ENCODE data around the gene GPC6. TPM values are rescaled to one million over a fixed set of nuclear protein-coding genes. Genes with fewer than 3 reads are reported as not detected.

Gene GPC6
- total RNA-seq, 2 donors from 2014 or later = 3.4 to 5.3 TPM

- intact Hi-C loops (cut with DNase I) = no loop called here
Observed at GRCh38 chr13:93468433-93468832, 241.8 kb downstream of the GPC6 start.

GRCh38 chr13:93472296-93472695, 245.7 kb downstream of the GPC6 start:
- WGBS = 96% methylated on average over 4 of the region's 7 CpGs
- Histone ChIP-seq H3K4me3 (no peak overlapping the region), H3K9me3 (no peaks in the 10 kb centered on the region), H3K27ac (no peak overlapping the region), H3K36me3 (no peaks in the 10 kb centered on the region), H3K4me1 (replicated peaks) (no peaks in the 10 kb centered on the region), H3K27me3 (replicated peaks; ENCODE audit: insufficient read depth) (no peaks in the 10 kb centered on the region)
- intact Hi-C loops (cut with DNase I) = no loop called here
- TF ChIP-seq POLR2A (IDR thresholded peaks at IDR 0.05) = no peak
- no peak for TF ChIP-seq CTCF (IDR thresholded peaks at IDR 0.05)
- TF ChIP-seq POLR2AphosphoS5 (IDR thresholded peaks at IDR 0.05) = no peak
- no peak for DNase-seq (ENCODE audit: low spot score)

More at GRCh38 chr13:93468433-93468832, 241.8 kb downstream of the GPC6 start:
- Histone ChIP-seq H3K27ac (no peak overlapping the region), H3K27me3 (replicated peaks; ENCODE audit: insufficient read depth) (no peaks in the 10 kb centered on the region), H3K4me1 (replicated peaks) (no peaks in the 10 kb centered on the region), H3K36me3 (no peaks in the 10 kb centered on the region), H3K9me3 (no peaks in the 10 kb centered on the region), H3K4me3 (no peak overlapping the region)
- DNase-seq (ENCODE audit: low spot score) = no peak
- 83% methylated on average over 1 of the region's 1 CpG for WGBS
- TF ChIP-seq POLR2AphosphoS5 (IDR thresholded peaks at IDR 0.05) = no peak
- TF ChIP-seq CTCF (IDR thresholded peaks at IDR 0.05) = no peak
- TF ChIP-seq POLR2A (IDR thresholded peaks at IDR 0.05) = no peak

GRCh38 chr13:93472814-93473296, 246.2 kb downstream of the GPC6 start:
- no peak overlapping the region for H3K27ac ChIP-seq
- no peak for DNase-seq (ENCODE audit: low spot score)
- H3K4me3 ChIP-seq = no peak overlapping the region
- no peaks in the 10 kb centered on the region for H3K9me3 ChIP-seq
- H3K4me1 ChIP-seq (replicated peaks) = no peaks in the 10 kb centered on the region
- 100% methylated on average over 1 of the region's 1 CpG for WGBS
- H3K36me3 ChIP-seq = no peaks in the 10 kb centered on the region
- intact Hi-C loops (cut with DNase I) = no loop called here
- H3K27me3 ChIP-seq (replicated peaks; ENCODE audit: insufficient read depth) = no peaks in the 10 kb centered on the region
- no peak for TF ChIP-seq CTCF (IDR thresholded peaks at IDR 0.05)
- no peak for TF ChIP-seq POLR2AphosphoS5 (IDR thresholded peaks at IDR 0.05)

GRCh38 chr13:93473441-93474270, 247.0 kb downstream of the GPC6 start:
- Histone ChIP-seq H3K36me3 (no peaks in the 10 kb centered on the region), H3K9me3 (no peaks in the 10 kb centered on the region), H3K4me3 (no peak overlapping the region), H3K27me3 (replicated peaks; ENCODE audit: insufficient read depth) (no peaks in the 10 kb centered on the region), H3K4me1 (replicated peaks) (no peaks in the 10 kb centered on the region), H3K27ac (no peak overlapping the region)
- TF ChIP-seq POLR2AphosphoS5 (IDR thresholded peaks at IDR 0.05) (no peak), CTCF (IDR thresholded peaks at IDR 0.05) (no peak), POLR2A (IDR thresholded peaks at IDR 0.05) (no peak)
- no peak for DNase-seq (ENCODE audit: low spot score)
- WGBS = 83% methylated on average over 4 of the region's 5 CpGs
- intact Hi-C loops (cut with DNase I) = no loop called here

- intact Hi-C loops (cut with DNase I) = no loop called here
- DNase-seq (ENCODE audit: low spot score) = no peak
- Histone ChIP-seq H3K36me3 (no peaks in the 10 kb centered on the region), H3K4me3 (no peak overlapping the region), H3K27me3 (replicated peaks; ENCODE audit: insufficient read depth) (no peaks in the 10 kb centered on the region), H3K9me3 (no peaks in the 10 kb centered on the region), H3K4me1 (replicated peaks) (no peaks in the 10 kb centered on the region), H3K27ac (no peak overlapping the region)
- WGBS = 20% methylated on average over 8 of the region's 8 CpGs
- TF ChIP-seq CTCF (IDR thresholded peaks at IDR 0.05) (no peak), POLR2AphosphoS5 (IDR thresholded peaks at IDR 0.05) (no peak), POLR2A (IDR thresholded peaks at IDR 0.05) (no peak)
Observed at GRCh38 chr13:93476175-93476574, 249.6 kb downstream of the GPC6 start.
